ENCODE results near the gene TM2D1.
"Not testable (repeated sequence)": the region's sequence is repeated elsewhere in the genome, so short reads cannot be mapped to it uniquely, and the experiment has no call there.

TM2D1 gene

DNA sequence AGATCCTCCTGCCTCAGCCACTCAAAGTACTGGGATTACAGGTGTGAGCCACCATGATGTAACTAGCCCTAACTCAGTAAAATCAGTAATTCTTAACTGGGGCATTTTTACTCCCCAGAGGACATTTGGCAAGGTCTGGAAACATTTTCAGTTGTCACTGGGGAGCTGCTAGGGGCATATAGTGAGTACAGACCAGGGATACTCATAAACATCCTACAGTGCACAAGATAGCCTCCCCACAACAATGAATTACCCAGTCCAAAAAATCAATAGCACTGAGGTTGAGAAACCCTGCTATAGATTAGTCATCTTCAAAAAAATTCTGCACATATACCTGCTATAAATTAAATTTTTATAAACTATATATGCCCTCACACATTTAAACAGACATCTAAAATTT, 13.0 kb downstream of the TM2D1 start:
- no peak for DNase-seq

- DNase-seq, result not testable (repeated sequence)
These were observed 13.7 kb downstream of the TM2D1 start for GRCh38 chr1:61711257-61711656.

DNA sequence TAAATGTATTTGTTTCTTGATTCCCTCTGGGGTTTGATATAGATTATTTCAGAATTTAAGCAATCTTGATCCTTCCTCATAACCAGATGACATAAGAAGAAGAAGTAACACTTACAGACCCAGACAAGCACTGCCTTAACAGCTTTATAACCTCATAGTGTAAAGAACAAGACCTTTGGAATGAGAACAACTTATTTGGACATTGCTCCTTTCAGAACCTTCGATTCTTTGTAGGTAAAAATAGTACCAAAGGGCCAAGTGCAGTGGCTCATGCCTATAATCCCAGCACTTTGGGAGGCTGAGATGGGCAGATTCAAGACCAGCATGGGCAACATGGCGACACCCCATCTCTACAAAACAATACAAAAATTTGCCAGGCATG, 15.0 kb downstream of the TM2D1 start:
- DNase-seq, result no peak

DNA sequence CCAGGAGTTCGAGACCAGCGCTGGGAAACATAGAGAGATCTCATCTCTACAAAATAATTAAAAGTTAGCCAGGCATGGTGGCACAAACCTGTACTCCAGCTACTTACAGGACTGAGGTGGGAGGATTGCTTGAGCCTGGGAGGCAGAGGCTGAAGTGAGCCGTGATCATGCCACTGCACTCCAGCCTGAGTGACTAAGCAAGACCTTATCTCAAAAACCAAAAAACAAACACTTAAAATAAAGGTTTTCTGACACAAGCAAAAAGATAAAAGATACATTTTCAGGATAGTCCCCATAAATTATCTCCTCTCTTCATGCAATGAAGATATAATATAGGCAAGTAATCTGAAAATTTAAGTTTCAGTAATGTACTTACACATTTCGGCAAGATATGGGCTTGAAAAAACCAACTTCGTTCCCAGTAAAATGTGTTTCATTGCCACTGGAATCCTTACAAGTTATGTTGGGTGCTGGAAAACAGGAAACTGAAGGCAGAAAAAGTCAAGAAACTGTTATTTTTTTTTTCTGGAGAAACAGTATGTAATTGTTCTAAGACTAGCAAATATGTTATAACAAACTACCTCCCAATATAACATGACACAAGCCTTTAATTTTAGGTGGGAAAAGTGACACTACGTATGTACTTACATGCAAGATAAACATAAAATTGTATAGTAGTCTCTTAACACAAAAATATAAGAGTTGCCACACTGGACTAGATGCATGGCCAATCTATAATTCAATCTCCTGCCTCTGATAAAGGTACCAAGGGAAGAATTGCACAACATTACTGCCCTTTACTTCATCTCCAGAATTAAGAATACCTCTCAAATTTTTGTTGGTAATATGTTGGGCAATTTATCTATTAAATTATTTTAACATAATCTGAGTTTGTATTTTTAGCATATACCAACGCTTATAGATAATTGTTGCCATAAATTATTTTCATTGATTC, 15.7 kb downstream of the TM2D1 start:
- no peak for DNase-seq

- DNase-seq, result no peak
These were observed 24.8 kb downstream of the TM2D1 start for GRCh38 chr1:61699911-61700851.

DNA sequence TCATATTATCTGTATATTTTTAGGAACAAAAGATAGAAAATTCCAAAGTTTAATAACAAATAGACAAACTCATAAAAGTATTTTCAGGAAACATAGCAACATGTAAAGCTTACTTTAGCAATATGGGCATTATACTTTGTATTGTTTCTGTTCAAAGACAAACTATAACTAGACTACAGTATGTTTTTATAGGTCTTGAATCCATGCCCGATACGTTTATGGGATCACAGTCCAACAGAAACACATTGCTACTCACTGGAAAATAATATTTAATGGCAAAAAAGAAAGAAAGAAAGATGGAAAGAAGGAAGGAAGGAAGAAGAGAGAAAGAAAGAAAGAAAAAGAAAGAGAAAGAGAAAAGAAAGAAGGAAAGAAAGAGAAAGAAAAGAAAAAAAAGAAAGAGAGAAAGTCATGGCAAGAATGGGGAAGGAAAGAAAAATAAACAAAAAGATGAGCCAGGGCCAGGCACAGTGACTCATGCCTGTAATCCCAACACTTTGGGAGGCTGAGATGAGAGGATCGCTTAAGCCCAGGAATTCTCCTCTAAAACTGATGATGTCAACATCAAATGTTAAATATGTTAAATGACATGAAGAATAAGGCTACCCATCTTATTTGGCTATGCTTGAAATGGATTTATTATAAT, 32.7 kb downstream of the TM2D1 start:
- no peak for DNase-seq

GRCh38 chr1:61687901-61688300, 37.0 kb downstream of the TM2D1 start:
- no peak for DNase-seq

DNA sequence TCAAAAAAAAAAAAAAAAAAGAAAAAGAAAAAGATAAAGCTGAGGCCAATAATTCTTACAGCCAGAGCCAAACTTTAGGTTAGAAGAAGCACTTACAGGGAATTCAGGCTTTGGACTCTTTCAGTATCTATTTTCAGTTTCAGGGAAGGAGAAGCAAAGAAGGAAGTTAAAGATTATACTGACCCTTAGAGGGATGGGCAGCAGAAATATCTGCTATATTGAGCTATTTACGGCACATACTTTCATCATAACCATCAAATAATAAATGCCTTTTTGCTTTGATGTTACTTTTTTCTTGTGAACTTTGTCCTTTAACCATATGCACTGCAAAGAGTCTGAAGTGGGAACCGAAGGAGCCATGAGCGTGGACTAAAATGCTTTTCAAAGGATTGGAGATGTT, 42.0 kb downstream of the TM2D1 start:
- no peak for DNase-seq

DNA sequence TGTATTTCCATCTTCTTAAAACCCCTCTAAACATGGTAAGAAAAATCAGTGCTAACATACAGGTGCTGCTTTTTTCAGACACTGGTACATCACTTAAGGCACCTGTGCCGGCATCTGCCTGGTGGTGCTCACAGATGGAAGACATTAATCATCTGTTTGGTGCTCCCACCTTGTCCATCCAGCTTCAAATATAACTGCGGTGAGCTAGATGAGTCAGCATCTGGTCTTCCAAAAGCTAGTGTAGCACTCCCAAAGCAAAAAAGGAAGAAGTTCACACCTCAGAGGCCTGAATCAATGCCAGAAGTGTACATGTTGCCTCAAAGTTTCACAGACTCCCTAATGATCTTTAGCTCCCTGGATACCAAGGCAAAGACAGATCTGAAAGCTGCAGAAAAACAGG, 44.4 kb downstream of the TM2D1 start:
- DNase-seq, result no peak

DNA sequence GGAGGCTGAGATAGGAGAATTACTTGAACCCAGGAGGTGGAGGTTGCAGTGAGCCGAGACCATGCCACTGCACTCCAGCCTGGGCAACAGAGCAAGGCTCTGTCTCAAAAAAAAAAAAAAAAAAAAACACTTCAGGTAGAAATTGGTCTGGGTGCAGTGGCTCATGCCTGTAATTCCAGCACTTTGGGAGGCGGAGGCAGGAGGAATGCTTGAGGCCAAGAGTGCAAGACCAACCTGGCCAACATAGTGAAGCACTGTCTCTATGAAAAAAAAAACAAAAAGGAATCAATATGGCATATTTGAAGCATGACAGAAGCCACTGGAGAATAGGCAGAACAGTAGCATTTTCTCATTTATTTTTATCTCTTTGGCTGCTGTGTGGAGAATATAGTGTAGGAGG, 48.1 kb downstream of the TM2D1 start:
- not testable (repeated sequence) for DNase-seq

DNA sequence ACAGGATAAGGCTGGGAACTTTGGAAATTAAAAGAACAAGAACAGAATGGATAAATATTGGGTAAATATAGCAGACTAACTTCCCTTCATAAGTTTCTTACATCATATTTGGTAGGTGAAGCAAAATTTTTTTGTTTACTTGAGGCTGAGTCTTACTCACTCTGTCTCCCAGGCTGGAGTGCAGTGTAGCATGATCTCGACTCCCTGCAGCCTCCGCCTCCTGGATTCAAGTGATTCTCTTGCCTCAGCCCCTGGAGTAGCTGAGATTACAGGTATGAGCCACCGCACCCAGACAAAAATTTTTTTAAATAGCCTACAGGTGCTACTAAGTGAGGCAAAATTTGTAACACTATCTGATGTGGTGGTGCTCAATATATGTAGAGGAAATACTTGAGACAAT, 50.7 kb downstream of the TM2D1 start:
- peak; percentile 54 for DNase-seq

- DNase-seq, result no peak
These were observed 52.6 kb downstream of the TM2D1 start for GRCh38 chr1:61672376-61672775.

DNA sequence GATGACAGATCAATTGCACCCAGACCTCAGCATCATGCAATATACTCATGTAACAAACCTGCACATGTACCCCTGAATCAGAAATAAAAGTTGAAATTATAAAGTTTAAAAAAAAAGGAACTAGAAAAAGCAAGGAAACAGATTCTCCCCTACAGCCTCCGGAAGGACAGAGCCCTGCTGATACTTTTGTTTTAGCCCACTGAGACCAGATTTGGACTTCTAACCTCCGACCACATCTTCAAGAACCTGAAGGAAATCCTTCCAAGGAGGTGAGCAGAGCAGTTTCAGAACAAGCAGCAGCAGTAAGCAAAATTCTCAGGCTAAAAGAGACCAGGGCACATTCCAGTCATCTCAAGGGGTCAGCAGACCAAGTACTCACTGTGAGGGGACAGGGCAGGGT, 54.5 kb downstream of the TM2D1 start:
- no peak for DNase-seq

- no peak for DNase-seq
These were observed 54.9 kb downstream of the TM2D1 start for GRCh38 chr1:61670016-61670415.

DNA sequence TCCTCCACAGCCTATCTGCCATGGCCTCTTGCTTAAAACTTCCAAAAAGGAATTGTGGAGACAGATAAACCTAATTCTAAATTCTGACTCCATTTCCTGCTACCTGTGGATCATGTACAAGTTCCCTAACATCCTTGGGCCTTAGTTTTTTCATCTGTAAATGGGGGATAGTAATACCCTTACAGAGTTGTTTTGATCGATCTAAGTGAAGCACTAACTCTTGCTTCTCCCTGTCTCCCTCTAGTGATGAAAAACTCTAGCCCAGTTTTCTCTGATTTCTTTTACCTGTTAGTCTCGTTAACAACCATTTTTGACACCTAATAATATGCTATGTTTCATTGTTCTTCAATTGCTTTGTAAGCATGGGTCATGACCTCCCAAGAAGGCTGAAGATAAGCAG, 65.9 kb downstream of the TM2D1 start:
- DNase-seq, result no peak

GRCh38 chr1:61655453-61655852, 69.5 kb downstream of the TM2D1 start:
- no peak for DNase-seq

DNA sequence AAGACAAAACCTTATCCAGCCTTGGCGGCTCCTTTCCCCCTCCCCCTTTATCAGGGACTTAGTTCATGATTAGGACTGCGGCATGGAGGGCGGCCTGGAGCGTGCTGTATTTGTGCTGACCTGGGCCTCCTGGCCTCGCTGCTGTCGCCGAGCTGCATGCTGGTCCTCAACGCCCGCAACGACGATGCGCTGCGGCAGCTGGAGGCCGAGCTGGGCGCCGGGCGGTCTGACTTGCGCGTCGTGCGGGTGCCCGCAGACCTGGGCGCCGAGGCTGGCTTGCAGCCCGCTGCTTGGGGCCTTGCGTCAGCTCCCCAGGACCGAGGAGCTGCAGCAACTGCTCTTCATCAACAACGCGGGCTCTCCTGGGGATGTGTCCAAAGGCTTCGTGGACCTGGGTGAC, 70.9 kb downstream of the TM2D1 start:
- no peak for DNase-seq

GRCh38 chr1:61648983-61649742, 75.8 kb downstream of the TM2D1 start:
- DNase-seq, result no peak

DNA sequence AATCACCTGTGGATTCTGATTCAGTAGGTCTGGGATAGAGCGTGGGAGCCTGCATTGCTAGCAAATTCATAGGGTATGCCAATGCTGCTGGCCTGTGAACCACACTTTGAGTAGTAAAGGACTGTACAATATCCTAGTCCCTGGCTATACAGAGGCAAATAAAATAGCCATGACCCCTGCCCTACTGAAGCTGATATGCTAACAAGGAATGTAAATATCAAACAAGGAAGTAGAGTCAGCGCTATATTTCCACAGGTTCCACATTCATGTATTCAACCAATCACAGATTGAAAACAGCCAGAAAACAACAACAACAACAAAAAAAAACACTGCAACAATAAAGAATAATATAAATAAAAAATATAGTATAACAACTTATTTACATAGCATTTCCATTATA, 77.8 kb downstream of the TM2D1 start:
- DNase-seq, result no peak

- DNase-seq, result no peak
These were observed 79.5 kb downstream of the TM2D1 start for GRCh38 chr1:61645476-61645875.

- DNase-seq, result no peak
These were observed 80.6 kb downstream of the TM2D1 start for GRCh38 chr1:61644303-61644702.

DNA sequence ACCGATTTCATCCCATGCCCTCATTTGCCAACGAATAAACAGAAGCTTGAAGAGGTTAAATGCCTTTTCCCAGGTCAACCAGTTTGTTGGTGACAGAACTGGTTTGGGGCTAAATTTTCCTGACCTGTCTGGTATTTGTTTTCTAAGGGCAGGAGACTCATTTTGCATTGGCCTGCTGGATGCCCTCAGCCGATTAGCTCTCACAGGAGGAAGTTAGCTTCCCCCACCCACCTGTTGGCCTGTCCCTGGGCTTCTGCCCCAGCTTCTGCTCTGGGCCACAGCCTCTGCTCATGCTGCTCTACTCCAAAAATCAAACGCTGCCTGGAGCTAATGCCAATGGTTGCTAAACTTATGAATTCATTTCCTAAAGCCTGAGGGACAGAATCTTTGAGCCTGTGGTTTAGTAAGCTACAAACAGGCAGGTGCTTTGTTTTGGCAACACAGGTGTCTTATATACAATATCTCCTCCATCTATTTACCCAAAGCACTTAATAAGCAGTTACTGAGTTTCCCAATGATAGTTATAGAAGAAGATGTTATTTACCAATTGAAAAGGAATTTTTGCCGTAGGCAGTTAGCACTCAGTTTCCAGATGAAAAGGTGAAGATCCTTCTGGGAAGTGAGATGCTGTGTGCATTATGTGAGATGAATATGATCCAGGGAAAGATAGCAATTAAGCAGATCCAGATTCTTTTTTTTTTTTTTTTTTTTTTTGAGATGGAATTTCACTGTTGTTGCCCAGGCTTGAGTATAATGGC, 82.3 kb downstream of the TM2D1 start:
- DNase-seq, result no peak

Data from NCI-H2107 (cell line).